Aorta (tissue), 5 donors: ENCODE measurements around the gene SBF1. TPM values are rescaled to one million over a fixed set of nuclear protein-coding genes. Genes with fewer than 3 reads are reported as not detected.

Experiments used
- ATAC-seq: fragments of 200-7000 bp; cut with Tn5 transposase; one replicate; pipeline ENCODE4 v1.9.1; 2022; ENCODE audit warnings: moderate library complexity; ENCODE audit not compliant: low FRiP score
- DNase-seq, 2 donors: peaks; one replicate each; pipeline ENCODE4 v3.0.0-alpha.2; 2020
- H3K27ac ChIP-seq, 2 donors: one replicate each; pipeline ENCODE4 v1.5.1; 2013; ENCODE audit warnings: low read length in 2 of 2, mild to moderate bottlenecking in 2 of 2, moderate library complexity in 2 of 2, control low read depth in 1 of 2, inconsistent platforms in 1 of 2, low read depth in 1 of 2
- H3K27me3 ChIP-seq, 2 donors: one replicate each; pipeline ENCODE4 v1.6.1; 2013; ENCODE audit warnings: control low read depth in 1 of 2, low read length in 1 of 2, mild to moderate bottlenecking in 1 of 2, moderate library complexity in 1 of 2; ENCODE audit not compliant: insufficient read depth in 2 of 2, control insufficient read depth in 1 of 2
- H3K36me3 ChIP-seq, 2 donors: one replicate each; pipeline ENCODE4 v1.6.1; 2013; ENCODE audit warnings: control low read depth in 1 of 2, low read length in 1 of 2, mild to moderate bottlenecking in 1 of 2; ENCODE audit not compliant: insufficient read depth in 2 of 2, control insufficient read depth in 1 of 2
- H3K4me1 ChIP-seq, 2 donors: one replicate each; pipeline ENCODE4 v1.6.1; 2013; ENCODE audit warnings: low read length in 2 of 2, control low read depth in 1 of 2, mild to moderate bottlenecking in 1 of 2, moderate library complexity in 1 of 2; ENCODE audit not compliant: insufficient read depth in 2 of 2, control insufficient read depth in 1 of 2
- H3K4me3 ChIP-seq, 2 donors: one replicate each; pipeline ENCODE4 v1.5.1; 2013; ENCODE audit warnings: low read length in 2 of 2, control low read depth in 1 of 2, mild to moderate bottlenecking in 1 of 2
- H3K9me3 ChIP-seq: one replicate; pipeline ENCODE4 v1.6.1; 2013; ENCODE audit warnings: mild to moderate bottlenecking, low read length; ENCODE audit not compliant: control insufficient read depth
- WGBS, 2 donors: extraction: QIAGEN DNeasy Blood & Tissue Kit; methylation state at CpG; one replicate each; pipeline ENCODE4 v1.1.7; 2013; 5-methylcytosine and 5-hydroxymethylcytosine counted together
- intact Hi-C, 2 donors: fragments of 100-400 bp; cut with DNase I; formaldehyde crosslinking; loops; one replicate each; pipeline versions ENCODE4 v1.14.2 to v1.15.0; 2022
- polyA plus RNA-seq, 2 donors: library from polyadenylated mRNA; stranded (reverse); fragments of 200-250 nt; gene quantifications; one replicate each; pipeline ENCODE4 v1.2.3, GENCODE V29; 2013
- total RNA-seq, 2 donors: library from RNA; stranded (reverse); fragmentation: NEBNext Ultra II Directional; extraction: Animal tissue kit (Norgen Biotek cat#: 25700); gene quantifications; one replicate each; pipeline ENCODE4 v1.2.1, GENCODE V29; 2021
- donor health status: healthy with polysubstance abuse.
- donor health status: Bipolar disorder and iron deficiency.
- donor health status: DM: no; HTN: no; CAD: no.
- donor health status: DM: no; HTN: no; CAD: no.
- donor health status: DM: yes; HTN: yes; CAD: no.

Gene SBF1
- total and polyA plus RNA-seq, 4 donors, result 17.8 to 77.9 (median 57.6) TPM

- DNase-seq, result no peak
- no peaks in the 10 kb centered on the region for H3K36me3 ChIP-seq
- H3K4me1 ChIP-seq, result no peaks in the 10 kb centered on the region
- H3K4me3 ChIP-seq, result no peak overlapping the region
- 84 to 86% methylated on average over 31 of the region's 31 CpGs for WGBS, 2 donors
- ATAC-seq, result no peak
- H3K27me3 ChIP-seq, result no peaks in the 10 kb centered on the region
- no peaks in the 10 kb centered on the region for H3K9me3 ChIP-seq
- intact Hi-C loops, result no loop called here
- H3K27ac ChIP-seq, result no peak overlapping the region
Measured at GRCh38 chr22:50489363-50490243, 14.8 kb upstream of the SBF1 start.

- intact Hi-C loops, result no loop called here
- 64 to 75% methylated on average over 17 to 19 of the region's 19 CpGs for WGBS, 2 donors
- Histone ChIP-seq H3K4me3 (no peak overlapping the region), H3K36me3 (no peaks in the 10 kb centered on the region), H3K9me3 (no peaks in the 10 kb centered on the region), H3K27ac (no peak overlapping the region), H3K4me1 (no peaks in the 10 kb centered on the region), H3K27me3 (no peaks in the 10 kb centered on the region)
- no peak for DNase-seq
- ATAC-seq, result no peak
Measured at GRCh38 chr22:50488886-50489285, 14.1 kb upstream of the SBF1 start.

GRCh38 chr22:50488006-50488677, 13.3 kb upstream of the SBF1 start:
- DNase-seq (no peak), ATAC-seq (no peak)
- Histone ChIP-seq H3K9me3 (no peaks in the 10 kb centered on the region), H3K4me1 (no peaks in the 10 kb centered on the region), H3K4me3 (no peak overlapping the region), H3K36me3 (no peaks in the 10 kb centered on the region), H3K27me3 (no peaks in the 10 kb centered on the region), H3K27ac (no peak overlapping the region)
- WGBS, 2 donors, result 79 to 87% methylated on average over 14 to 18 of the region's 18 CpGs
- intact Hi-C loops, result no loop called here

DNA sequence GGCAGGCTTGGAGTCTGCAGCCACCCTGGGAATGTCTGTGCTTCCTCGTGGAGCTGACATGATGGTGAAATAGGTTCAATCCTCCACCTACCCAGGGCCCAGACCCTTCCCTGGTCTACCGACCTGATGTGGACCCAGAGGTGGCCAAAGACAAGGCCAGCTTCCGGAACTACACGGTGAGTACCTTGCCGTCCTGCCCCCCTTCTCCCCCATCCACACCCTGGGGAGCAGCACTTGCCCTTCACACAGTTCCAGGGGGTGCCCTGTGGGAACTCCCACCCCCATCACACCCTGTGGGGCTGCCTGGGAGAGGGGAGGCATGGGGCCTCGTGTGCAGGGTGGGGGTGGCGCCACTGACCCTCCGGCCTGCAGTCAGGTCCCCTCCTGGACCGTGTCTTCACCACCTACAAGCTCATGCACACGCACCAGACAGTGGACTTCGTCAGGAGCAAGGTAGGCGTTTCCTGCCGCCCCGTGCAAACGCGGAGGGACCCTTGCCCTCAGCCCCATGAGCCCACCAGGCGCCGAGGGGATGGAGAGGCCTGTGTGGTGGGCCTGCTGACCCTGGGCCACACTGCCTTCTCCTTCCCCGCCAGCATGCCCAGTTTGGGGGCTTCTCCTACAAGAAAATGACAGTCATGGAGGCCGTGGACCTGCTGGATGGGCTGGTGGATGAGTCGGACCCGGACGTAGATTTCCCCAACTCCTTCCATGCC, 12.6 kb upstream of the SBF1 start:
- WGBS, 2 donors, result 84% methylated on average over 23 of the region's 23 CpGs
- no peaks in the 10 kb centered on the region for H3K4me1 ChIP-seq
- DNase-seq (peak in 1 of 2 donors; percentile 67), ATAC-seq (no peak)
- no peaks in the 10 kb centered on the region for H3K9me3 ChIP-seq
- no peaks in the 10 kb centered on the region for H3K36me3 ChIP-seq
- H3K27ac ChIP-seq, result no peak overlapping the region
- H3K27me3 ChIP-seq, result no peaks in the 10 kb centered on the region
- no peak overlapping the region for H3K4me3 ChIP-seq
- intact Hi-C loops, result no loop called here

GRCh38 chr22:50486561-50487289, 11.9 kb upstream of the SBF1 start, which contains the start of gene MIOX:
MIOX (plus strand) TSS chr22:50486859; CDS start chr22:50486898, 39 bp downstream.
- WGBS, 2 donors, result 64 to 78% methylated on average over 22 to 23 of the region's 23 CpGs
- Histone ChIP-seq H3K27me3 (no peaks in the 10 kb centered on the region), H3K4me3 (no peak within 1 kb of the TSS), H3K27ac (no peak within 1 kb of the TSS), H3K36me3 (no peaks in the 10 kb centered on the region), H3K4me1 (no peaks in the 10 kb centered on the region), H3K9me3 (no peaks in the 10 kb centered on the region)
- ATAC-seq, result no peak
- intact Hi-C loops, result no loop called here
- peak in 1 of 2 donors; percentile 66 for DNase-seq

DNA sequence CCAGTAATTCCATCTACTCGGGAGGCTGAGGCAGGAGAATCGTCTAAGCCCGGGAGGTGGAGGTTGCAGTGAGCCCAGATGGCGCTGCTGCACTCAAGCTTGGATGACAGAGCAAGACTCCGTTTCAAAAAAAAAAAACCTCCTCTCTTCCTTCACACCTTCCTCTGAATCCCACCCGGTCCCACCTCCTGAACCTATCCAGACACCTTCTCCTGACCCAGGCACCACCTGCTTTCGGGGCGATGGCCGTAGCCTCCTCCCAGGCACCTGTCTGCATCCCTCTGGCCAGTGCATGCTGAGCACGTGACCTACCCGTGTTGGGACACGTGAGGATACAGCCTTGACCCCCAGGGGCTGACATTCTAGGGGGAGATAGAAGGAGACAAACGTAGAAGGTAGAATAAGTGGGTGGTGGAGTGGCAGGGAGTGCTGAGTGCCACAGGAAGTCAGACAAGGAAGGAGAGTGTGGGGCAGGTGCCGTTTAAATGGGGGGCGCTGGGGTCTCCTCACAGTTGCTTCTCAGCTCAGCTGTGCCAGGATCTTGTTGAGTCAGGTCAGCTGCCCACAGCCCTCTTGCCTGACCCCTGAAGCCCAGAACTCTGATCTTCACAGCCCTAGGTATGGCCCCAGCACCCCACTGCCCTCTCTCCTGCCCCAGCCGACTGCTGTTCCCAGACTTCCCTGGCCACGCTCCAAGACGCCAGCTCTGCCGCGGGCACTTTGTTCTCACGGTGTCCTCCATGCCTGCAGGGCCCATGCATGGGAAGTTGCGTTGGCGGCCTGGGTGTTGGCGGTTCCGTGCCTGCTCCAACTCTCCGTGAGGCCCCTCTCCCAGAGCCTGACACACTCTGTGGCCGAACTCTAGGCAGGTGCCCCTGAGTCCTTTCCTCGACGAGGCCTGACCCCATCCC, 10.6 kb upstream of the SBF1 start:
- intact Hi-C loops, result no loop called here
- Histone ChIP-seq H3K9me3 (no peaks in the 10 kb centered on the region), H3K36me3 (no peaks in the 10 kb centered on the region), H3K4me1 (no peaks in the 10 kb centered on the region), H3K27ac (no peak overlapping the region), H3K27me3 (no peaks in the 10 kb centered on the region), H3K4me3 (no peak overlapping the region)
- ATAC-seq (no peak), DNase-seq (no peak)
- 64 to 69% methylated on average over 29 of the region's 29 CpGs for WGBS, 2 donors

GRCh38 chr22:50483977-50484853, 9.4 kb upstream of the SBF1 start:
- Histone ChIP-seq H3K27me3 (no peaks in the 10 kb centered on the region), H3K4me3 (no peak overlapping the region), H3K9me3 (no peaks in the 10 kb centered on the region), H3K36me3 (no peaks in the 10 kb centered on the region), H3K4me1 (no peaks in the 10 kb centered on the region), H3K27ac (no peak overlapping the region)
- 79 to 88% methylated on average over 29 to 31 of the region's 31 CpGs for WGBS, 2 donors
- ATAC-seq (no peak), DNase-seq (peak in 1 of 2 donors; percentile 42)
- intact Hi-C loops, result no loop called here
